Stimulated activated CD8-positive, alpha-beta memory T cell treated with anti-CD3 and anti-CD28 coated beads, Interleukin-7, amount 100 ng/mL, for 48 hours (primary cell): ENCODE measurements around the gene UBL7.

ENCODE experiments used
- DNase-seq, 2 donors: peaks; one replicate each; pipeline ENCODE4 v3.0.0-alpha.2; 2020; ENCODE audit warnings: low read depth in 1 of 2; ENCODE audit errors: extremely low read depth in 1 of 2

UBL7 gene

GRCh38 chr15:74442063-74442462 is 18.9 kb downstream of the UBL7 start:
- DNase-seq, result no peak

GRCh38 chr15:74441248-74441941 is 19.6 kb downstream of the UBL7 start:
- DNase-seq, result no peak

GRCh38 chr15:74438721-74439316 is 22.1 kb downstream of the UBL7 start:
- DNase-seq, result peak in 1 of 2 donors; percentile 68

- DNase-seq, result no peak
These were observed 22.8 kb downstream of the UBL7 start for GRCh38 chr15:74438206-74438605.

- no peak for DNase-seq
These were observed 26.5 kb downstream of the UBL7 start for GRCh38 chr15:74434263-74435136.

GRCh38 chr15:74433592-74434262 is 27.2 kb downstream of the UBL7 start, which contains the start of gene SEMA7A:
SEMA7A (minus strand) TSS chr15:74433958; CDS start chr15:74433918, 40 bp downstream.
- peak; percentile 75 to 79 for DNase-seq

- DNase-seq, result no peak
These were observed 27.9 kb downstream of the UBL7 start for GRCh38 chr15:74432968-74433591.

- DNase-seq, result no peak
These were observed 28.5 kb downstream of the UBL7 start for GRCh38 chr15:74432271-74432967.

- no peak for DNase-seq
These were observed 29.3 kb downstream of the UBL7 start for GRCh38 chr15:74431645-74432044.

GRCh38 chr15:74431116-74431515 is 29.8 kb downstream of the UBL7 start:
- no peak for DNase-seq

GRCh38 chr15:74430510-74430951 is 30.4 kb downstream of the UBL7 start:
- DNase-seq, result no peak

GRCh38 chr15:74429781-74430400 is 31.1 kb downstream of the UBL7 start:
- no peak for DNase-seq

GRCh38 chr15:74428970-74429780 is 31.8 kb downstream of the UBL7 start:
- DNase-seq, result no peak

- DNase-seq, result no peak
These were observed 32.5 kb downstream of the UBL7 start for GRCh38 chr15:74428442-74428787.

- no peak for DNase-seq
These were observed 33.1 kb downstream of the UBL7 start for GRCh38 chr15:74427607-74428441.

- no peak for DNase-seq
These were observed 34.3 kb downstream of the UBL7 start for GRCh38 chr15:74426404-74427281.

- DNase-seq, result no peak
These were observed 35.3 kb downstream of the UBL7 start for GRCh38 chr15:74425630-74426029.
